HG03097 (cell line): ENCODE measurements around the gene UBAP2L.

ENCODE experiments used
- ATAC-seq: cut with Tn5 transposase; IDR thresholded peaks from one replicate; pipeline ENCODE4 v1.9.1; 2021; ENCODE audit not compliant: unreplicated experiment, low FRiP score

Gene UBAP2L

DNA sequence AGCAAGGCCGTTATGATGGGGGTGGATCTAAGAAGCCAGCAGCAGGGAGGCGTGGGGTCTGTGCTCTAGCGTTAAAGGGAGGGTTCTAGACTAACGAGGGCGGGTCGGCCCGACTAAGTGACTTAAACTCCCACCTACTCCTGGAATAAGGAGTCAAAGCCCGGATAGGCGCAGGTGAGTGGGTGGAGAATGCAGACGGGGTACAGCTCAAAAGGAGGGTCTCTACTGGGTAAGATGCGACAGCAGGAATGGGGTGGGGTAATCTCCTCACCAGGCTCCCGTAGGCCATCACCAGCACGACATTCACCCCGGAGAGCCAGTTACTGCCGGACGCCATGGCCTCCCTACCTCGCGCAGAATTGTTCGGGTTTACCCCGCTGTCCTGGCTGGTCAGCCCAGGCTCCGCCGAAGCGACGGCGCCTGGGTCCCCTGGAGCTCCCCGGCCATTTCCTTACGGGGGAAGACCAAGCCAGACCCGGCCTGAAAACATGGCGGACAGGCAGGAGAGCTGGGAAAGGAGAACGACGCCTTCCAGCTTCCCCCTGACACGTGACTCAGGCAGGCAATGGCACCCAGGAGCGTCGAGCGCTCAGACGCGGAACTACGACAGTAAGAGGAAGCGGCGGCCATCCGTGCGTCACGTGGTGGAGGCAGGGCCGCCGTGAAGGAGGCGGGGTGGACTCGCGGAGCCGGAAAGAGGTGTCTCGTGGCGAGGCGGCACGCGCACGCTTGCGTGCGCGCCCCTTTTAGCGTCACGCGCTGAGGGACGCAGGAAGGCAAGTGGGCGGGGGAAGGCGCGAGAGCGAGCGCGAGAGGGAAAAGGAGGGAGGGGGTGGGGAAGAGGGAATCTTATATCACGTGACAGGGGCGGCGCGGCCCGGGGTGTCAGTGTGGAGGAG, at the start of gene UBAP2L:
Gene UBAP2L (plus strand): TSS at position 885 of the 899 bp plus-strand sequence. CDS start 4,169 bp downstream, outside the sequence.
- ATAC-seq, result peak; percentile 88

GRCh38 chr1:154171223-154171583, 49.6 kb upstream of the UBAP2L start:
- no peak for ATAC-seq

DNA sequence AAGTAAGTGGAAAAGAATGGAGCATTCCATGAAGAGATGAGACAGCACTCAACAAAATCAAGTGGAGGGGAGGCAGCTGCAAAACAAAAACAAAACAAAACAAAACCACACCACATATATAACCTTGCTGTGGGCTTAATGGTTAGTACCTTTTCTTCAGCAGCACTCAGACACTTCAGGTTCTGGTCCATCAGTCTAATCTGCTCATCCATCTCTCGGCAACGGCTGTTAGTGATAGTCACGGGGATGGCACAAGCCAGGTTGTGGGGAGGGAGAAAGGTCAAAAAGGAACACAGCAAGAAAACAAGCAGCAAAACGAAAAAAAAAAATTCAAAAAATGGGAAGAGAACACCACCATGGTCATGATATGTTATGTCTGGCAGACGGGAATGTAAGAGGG, 48.9 kb upstream of the UBAP2L start:
- ATAC-seq, result no peak

- ATAC-seq, result no peak
These were observed 46.1 kb upstream of the UBAP2L start for GRCh38 chr1:154174654-154175053.

DNA sequence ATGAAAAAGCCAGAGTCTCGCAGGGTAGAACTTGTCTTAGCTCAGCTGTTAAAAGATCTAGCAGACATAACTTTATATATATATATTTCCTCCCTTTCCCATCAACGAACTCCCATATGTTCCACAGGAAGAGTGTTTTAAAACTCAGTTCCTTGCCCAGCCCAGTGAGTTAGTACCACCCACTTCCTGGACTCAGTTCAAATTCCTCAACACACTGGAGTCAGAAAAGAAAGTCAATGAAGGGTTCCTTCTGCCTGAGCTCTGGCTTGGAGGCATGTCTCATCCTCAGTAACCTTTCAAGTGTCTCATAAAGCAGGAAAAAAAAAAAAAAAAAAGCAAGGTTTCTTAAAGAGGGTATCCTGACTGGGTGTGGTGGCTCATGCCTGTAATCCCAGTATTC, 44.4 kb upstream of the UBAP2L start:
- ATAC-seq, result no peak

- no peak for ATAC-seq
These were observed 42.7 kb upstream of the UBAP2L start for GRCh38 chr1:154178013-154178412.

DNA sequence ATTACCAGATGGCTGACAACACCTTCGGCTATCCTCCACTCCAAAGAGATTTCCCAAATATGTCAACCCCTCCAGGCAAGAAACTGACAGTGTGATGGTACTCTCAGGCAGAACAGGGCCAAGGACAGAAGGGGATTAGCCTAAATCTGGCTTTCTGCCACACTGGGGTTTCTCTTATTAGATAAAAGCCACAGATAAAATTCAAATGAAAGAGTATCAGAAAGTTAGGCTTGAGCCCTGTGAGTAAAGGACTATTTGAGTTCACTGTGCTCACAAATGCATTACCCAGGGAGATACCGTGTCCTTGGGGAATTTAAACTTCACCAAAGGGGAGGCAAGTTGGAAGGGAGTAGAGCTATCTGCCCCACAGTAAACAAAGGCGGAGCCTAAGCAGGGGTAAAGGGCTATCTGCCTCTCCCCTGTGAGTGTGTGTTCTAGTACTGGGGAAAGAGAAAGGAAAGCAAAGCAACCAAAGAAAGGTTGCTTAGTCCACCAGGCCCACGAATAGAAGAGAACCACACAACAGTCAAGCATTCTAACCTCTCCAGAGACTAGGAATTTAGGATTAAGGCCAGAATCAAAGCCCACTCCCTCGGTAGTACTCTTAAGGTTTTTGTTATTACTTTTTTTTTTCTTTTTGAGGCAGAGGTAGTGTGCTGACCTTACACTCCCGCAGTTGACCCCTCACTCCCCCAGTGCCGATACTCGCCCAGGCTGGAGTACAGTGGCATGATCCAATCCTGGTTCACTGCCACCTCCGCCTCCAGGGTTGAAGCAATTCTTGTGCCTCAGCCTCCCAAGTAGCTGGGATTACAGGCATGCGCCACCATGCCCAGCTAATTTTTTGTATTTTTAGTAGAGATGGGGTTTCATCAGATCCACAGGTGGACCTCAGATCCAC, 41.6 kb upstream of the UBAP2L start:
- no peak for ATAC-seq

- ATAC-seq, result no peak
These were observed 40.6 kb upstream of the UBAP2L start for GRCh38 chr1:154179946-154180687.

DNA sequence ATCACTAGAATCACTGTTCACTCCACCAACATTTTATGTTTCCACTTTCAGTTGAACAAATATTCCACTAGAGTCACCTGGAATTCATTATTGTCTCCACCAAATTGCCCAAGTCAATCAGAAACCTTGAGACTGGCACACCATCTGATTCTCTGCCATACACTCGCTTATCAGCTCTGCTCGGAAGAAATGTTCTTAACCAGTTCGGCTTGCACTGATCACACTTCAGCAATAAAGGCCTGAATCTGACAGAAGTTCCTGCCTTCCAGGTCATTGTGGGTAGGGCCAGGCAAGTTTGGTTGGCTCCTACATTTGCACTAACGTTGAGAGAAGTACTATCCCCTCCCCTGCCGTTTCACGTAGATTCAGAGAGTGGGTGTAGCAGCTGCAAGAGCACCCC, 38.8 kb upstream of the UBAP2L start:
- no peak for ATAC-seq

DNA sequence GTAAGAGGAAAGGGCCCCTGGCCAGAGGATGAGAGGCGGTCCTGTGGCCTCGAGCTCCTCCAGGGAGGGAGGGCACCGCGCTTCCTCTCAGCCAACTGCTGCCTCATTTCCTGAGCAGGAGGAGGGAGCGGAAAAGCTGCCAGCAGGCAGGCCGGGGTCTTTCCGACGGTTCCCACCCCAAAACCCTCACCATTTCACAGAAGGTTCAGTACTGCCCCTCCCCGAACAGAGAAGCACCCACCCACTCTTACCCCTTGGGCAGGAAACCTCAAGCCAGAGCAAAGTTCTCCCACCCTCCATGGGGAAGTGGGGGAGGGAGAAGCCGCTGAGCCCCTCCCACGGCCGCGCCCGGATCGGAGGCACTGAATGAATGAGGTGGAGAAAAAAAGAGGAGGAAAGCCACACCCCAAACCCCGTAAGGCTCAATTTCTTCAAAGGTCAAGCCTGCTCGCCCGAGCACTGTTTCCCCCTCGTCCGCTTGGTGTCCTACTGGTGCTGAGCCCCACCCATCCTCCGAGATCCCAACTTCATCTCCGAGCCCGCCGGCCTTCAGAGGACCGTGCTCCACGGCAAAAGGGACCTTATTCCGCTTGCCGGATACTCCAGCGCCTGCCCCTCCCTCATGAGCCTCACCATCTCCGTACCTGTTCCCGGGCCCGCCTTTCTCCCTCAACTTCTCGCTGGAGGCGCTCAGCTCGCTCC, 38.3 kb upstream of the UBAP2L start:
- ATAC-seq, result peak; percentile 23

GRCh38 chr1:154183046-154183915, 37.5 kb upstream of the UBAP2L start:
- ATAC-seq, result peak; percentile 71

GRCh38 chr1:154186177-154186576, 34.6 kb upstream of the UBAP2L start:
- ATAC-seq, result no peak

- no peak for ATAC-seq
These were observed 33.8 kb upstream of the UBAP2L start for GRCh38 chr1:154186852-154187501.

DNA sequence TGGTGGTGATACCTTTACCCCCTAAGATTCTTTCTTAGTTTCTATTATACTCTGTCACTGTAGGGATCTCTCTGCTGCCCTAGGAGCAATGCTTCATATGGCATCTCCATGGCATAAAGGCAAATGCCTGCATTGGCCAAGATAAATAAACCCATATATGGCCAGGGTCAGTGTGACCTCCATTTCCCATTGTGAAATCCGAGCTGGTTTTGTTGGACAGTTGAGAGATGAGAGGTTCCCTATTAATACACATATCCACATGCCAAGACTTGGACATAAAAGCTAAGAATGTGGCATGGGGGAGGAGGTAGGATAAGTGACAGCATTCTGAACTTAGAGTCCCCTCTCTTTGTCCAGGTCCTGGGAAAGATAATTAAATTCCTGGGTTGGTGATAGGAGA, 30.2 kb upstream of the UBAP2L start:
- ATAC-seq, result no peak

GRCh38 chr1:154191990-154192461, 28.7 kb upstream of the UBAP2L start, which contains the start of gene TPM3:
TPM3 (minus strand) TSS chr1:154192100; CDS start chr1:154192018, 82 bp downstream.
- no peak for ATAC-seq

- no peak for ATAC-seq
These were observed 28.3 kb upstream of the UBAP2L start for GRCh38 chr1:154192476-154192875.

- no peak for ATAC-seq
These were observed 26.9 kb upstream of the UBAP2L start for GRCh38 chr1:154193821-154194220.

GRCh38 chr1:154198756-154199562, 21.8 kb upstream of the UBAP2L start:
- peak; percentile 57 for ATAC-seq
